Smooth muscle cell (in vitro differentiated cells): ENCODE data around the gene IVNS1ABP. TPM values are rescaled to one million over a fixed set of nuclear protein-coding genes. Genes with fewer than 3 reads are reported as not detected.

Experiments
- DNase-seq: peaks from one replicate; lab custom pipeline; 2025; ENCODE audit not compliant: unreplicated experiment; lab: John Stamatoyannopoulos, UW
- H2AFZ ChIP-seq: fragments of 200-600 bp; sonication (generic); 2 replicates; pipeline ENCODE4 v1.6.0; 2016; ENCODE audit warnings: antibody characterized with exemption, low read depth, mild to moderate bottlenecking
- H3F3A ChIP-seq: fragments of 200-600 bp; sonication (generic); 2 replicates; pipeline ENCODE4 v1.6.0; 2017; ENCODE audit warnings: antibody characterized with exemption, low read depth
- H3K27ac ChIP-seq: fragments of 200-600 bp; sonication (generic); 2 replicates; pipeline ENCODE4 v1.5.1; 2016; ENCODE audit warnings: low read depth, mild to moderate bottlenecking
- H3K27me3 ChIP-seq: fragments of 200-600 bp; sonication (generic); 2 replicates; pipeline ENCODE4 v1.6.1; 2016; ENCODE audit warnings: low read depth, mild to moderate bottlenecking
- H3K36me3 ChIP-seq: fragments of 200-600 bp; sonication (generic); 2 replicates; pipeline ENCODE4 v1.5.1; 2016; ENCODE audit warnings: low read depth
- H3K4me1 ChIP-seq: fragments of 200-600 bp; sonication (generic); 2 replicates; pipeline ENCODE4 v1.5.1; 2016; ENCODE audit warnings: low read depth
- H3K4me2 ChIP-seq: fragments of 200-600 bp; sonication (generic); 2 replicates; pipeline ENCODE4 v1.6.0; 2016; ENCODE audit warnings: mild to moderate bottlenecking
- H3K4me3 ChIP-seq: fragments of 200-600 bp; sonication (generic); 2 replicates; pipeline ENCODE4 v1.5.1; 2016; ENCODE audit warnings: mild to moderate bottlenecking
- H3K79me2 ChIP-seq: fragments of 200-600 bp; sonication (generic); 2 replicates; pipeline ENCODE4 v1.6.0; 2016; ENCODE audit warnings: low read depth, mild to moderate bottlenecking
- H3K9ac ChIP-seq: fragments of 200-600 bp; sonication (generic); 2 replicates; pipeline ENCODE4 v1.6.0; 2016; ENCODE audit warnings: low read depth
- H3K9me3 ChIP-seq: fragments of 200-600 bp; sonication (generic); replicated peaks from 2 replicates; pipeline ENCODE4 v1.5.1; 2016; ENCODE audit warnings: low read depth
- H4K20me1 ChIP-seq: fragments of 200-600 bp; sonication (generic); 2 replicates; pipeline ENCODE4 v1.6.0; 2016; ENCODE audit warnings: low read depth
- WGBS: methylation state at CpG from one replicate; pipeline ENCODE4 v1.1.7; 2016; ENCODE audit warnings: low lambda C conversion rate; 5-methylcytosine and 5-hydroxymethylcytosine counted together
- polyA plus RNA-seq: library from polyadenylated mRNA; unstranded; fragments of >200 nt; fragmentation: Nextera tagmentation; extraction: Ambion mirVana; gene quantifications from 2 replicates; pipeline ENCODE4 v1.2.1, GENCODE V29; 2016
- total RNA-seq: library from RNA; depleted of rRNA; stranded (reverse); fragments of >200 nt; gene quantifications from 2 replicates; pipeline ENCODE4 v1.2.3, GENCODE V29; 2014
- TF ChIP-seq, protein P1 (sequence below): fragments of 200-600 bp; sonication (generic); IDR thresholded peaks from 2 replicates; pipeline ENCODE4 v1.5.1; 2017; ENCODE audit warnings: borderline replicate concordance, mild to moderate bottlenecking, antibody characterized with exemption; ENCODE audit not compliant: insufficient read depth, poor library complexity, severe bottlenecking

IVNS1ABP gene
- total and polyA plus RNA-seq, 2 experiments from 2014 or later, result 128 to 315 TPM

DNA sequence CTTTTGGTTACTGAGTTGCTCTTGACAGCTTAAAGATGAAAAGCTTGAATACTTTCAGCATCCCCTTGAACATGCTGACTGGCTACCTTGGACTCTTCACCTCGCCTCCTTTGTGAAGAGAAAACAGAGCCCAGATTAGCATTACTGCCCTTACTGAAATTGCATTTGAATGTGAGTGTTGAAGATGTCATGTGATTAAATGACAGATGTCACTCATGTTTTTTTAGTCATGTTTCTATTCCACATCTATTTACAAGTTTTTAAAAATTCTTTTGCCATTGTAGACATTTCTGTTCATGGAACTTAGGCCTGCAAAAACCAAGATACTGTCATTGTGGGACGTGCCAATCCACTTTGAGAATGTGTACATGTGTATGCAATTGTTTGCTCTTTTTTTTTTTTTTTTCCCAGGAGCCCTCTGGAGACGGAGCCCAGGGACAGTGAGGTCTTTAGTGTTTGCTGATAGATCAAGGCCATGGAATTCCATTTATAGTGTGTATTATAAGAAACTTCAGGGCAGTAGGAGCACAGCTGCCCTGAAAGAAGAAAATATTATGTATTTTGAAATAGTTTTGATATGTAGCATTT, 25.7 kb upstream of the IVNS1ABP start:
- Histone ChIP-seq H3K9me3 (no peaks in the 10 kb centered on the region), H3K9ac (no peak overlapping the region), H3K27me3 (no peaks in the 10 kb centered on the region), H3K27ac (no peak overlapping the region), H3K36me3 (no peaks in the 10 kb centered on the region), H3K79me2 (no peaks in the 10 kb centered on the region), H4K20me1 (no peaks in the 10 kb centered on the region), H3F3A (no peaks in the 10 kb centered on the region), H3K4me1 (no peaks in the 10 kb centered on the region), H2AFZ (no peak overlapping the region), H3K4me2 (no peak overlapping the region), H3K4me3 (no peak overlapping the region)
- WGBS, result 99% methylated on average over 3 of the region's 3 CpGs
- TF ChIP-seq, protein P1, sequence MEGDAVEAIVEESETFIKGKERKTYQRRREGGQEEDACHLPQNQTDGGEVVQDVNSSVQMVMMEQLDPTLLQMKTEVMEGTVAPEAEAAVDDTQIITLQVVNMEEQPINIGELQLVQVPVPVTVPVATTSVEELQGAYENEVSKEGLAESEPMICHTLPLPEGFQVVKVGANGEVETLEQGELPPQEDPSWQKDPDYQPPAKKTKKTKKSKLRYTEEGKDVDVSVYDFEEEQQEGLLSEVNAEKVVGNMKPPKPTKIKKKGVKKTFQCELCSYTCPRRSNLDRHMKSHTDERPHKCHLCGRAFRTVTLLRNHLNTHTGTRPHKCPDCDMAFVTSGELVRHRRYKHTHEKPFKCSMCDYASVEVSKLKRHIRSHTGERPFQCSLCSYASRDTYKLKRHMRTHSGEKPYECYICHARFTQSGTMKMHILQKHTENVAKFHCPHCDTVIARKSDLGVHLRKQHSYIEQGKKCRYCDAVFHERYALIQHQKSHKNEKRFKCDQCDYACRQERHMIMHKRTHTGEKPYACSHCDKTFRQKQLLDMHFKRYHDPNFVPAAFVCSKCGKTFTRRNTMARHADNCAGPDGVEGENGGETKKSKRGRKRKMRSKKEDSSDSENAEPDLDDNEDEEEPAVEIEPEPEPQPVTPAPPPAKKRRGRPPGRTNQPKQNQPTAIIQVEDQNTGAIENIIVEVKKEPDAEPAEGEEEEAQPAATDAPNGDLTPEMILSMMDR, result no peak
- DNase-seq, result no peak

DNA sequence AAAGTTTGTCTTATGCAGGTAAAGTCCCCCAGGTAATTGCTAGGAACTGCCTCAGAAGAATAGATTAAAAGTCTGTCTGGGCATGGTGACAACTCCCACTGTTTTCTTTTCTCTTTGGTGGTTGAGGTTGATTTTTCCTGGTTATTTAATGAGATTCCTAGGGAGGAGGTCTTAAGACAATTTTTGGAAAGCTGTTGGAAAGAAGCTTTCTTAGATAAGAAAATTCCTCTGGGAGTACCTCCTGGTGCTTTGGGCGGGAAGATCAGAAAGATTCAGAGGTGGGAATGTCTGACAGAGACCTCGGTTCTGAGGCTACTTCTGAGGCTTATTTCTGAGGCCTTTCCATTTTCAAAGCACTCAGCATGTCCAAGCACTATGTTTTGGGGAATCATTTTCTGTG, 25.0 kb upstream of the IVNS1ABP start:
- H3K79me2 ChIP-seq, result no peaks in the 10 kb centered on the region
- no peaks in the 10 kb centered on the region for H3K27me3 ChIP-seq
- WGBS, result 89% methylated on average over 2 of the region's 2 CpGs
- no peaks in the 10 kb centered on the region for H3K9me3 ChIP-seq
- H3K4me3 ChIP-seq, result no peak overlapping the region
- H3K36me3 ChIP-seq, result no peaks in the 10 kb centered on the region
- no peaks in the 10 kb centered on the region for H3F3A ChIP-seq
- DNase-seq, result no peak
- H3K9ac ChIP-seq, result no peak overlapping the region
- peaks cover 7% of the 10 kb centered on the region for H3K4me1 ChIP-seq
- no peaks in the 10 kb centered on the region for H4K20me1 ChIP-seq
- no peak overlapping the region for H2AFZ ChIP-seq
- TF ChIP-seq, protein P1, result no peak
- no peak overlapping the region for H3K4me2 ChIP-seq
- H3K27ac ChIP-seq, result no peak overlapping the region

DNA sequence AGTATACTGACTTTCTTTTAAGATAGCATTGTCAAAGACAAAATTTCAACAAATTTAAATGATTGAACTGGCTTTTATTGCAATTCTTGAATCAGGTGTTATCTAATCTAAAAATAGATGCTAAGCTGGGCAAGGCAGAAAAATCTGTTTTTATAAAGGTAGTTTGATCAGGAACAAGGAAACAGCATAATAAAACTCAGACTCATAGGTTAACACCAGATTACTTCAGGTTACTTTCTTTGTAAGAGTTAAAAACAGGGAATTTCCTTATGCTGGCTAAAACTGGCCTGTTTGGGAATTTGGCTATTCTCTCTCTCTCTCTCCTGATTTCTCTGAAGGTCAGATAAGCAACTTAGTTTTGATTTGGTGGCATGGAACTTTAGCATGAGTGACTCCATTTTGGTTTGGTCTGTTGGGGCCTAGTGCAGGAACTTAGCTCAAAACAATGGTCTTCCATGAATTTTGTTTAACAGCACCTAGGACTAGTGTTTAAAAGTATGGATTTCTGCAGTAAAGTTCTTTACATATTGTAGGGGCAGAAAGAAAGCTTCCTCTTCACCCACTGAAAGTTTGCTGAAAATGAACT, 24.2 kb upstream of the IVNS1ABP start:
- no peaks in the 10 kb centered on the region for H3K79me2 ChIP-seq
- H3K27ac ChIP-seq, result no peak overlapping the region
- H3K27me3 ChIP-seq, result no peaks in the 10 kb centered on the region
- H3K4me3 ChIP-seq, result no peak overlapping the region
- no peaks in the 10 kb centered on the region for H4K20me1 ChIP-seq
- no peak overlapping the region for H2AFZ ChIP-seq
- H3K9me3 ChIP-seq, result no peaks in the 10 kb centered on the region
- H3K4me1 ChIP-seq, result peaks cover 7% of the 10 kb centered on the region
- TF ChIP-seq, protein P1, result no peak
- H3K9ac ChIP-seq, result no peak overlapping the region
- DNase-seq, result no peak
- H3K4me2 ChIP-seq, result no peak overlapping the region
- no peaks in the 10 kb centered on the region for H3K36me3 ChIP-seq
- no peaks in the 10 kb centered on the region for H3F3A ChIP-seq
